ENCODE results near the gene MYADML2. TPM values are rescaled to one million over a fixed set of nuclear protein-coding genes. Genes with fewer than 3 reads are reported as not detected.

Gene MYADML2
- total RNA-seq, 3 donors from 2014 or later: 0.13 TPM; not detected in 2

- no peak for ATAC-seq
- intact Hi-C loops (cut with DNase I, micrococcal nuclease): no loop called here
Observed at GRCh38 chr17:81898029-81898866, 48.8 kb downstream of the MYADML2 start.

GRCh38 chr17:81895400-81895799, 51.6 kb downstream of the MYADML2 start:
- intact Hi-C loops (cut with DNase I, micrococcal nuclease): no loop called here
- Histone ChIP-seq H3K4me3 (no peak overlapping the region), H3K9me3 (no peaks in the 10 kb centered on the region), H3K4me1 (ENCODE audit: low read depth) (peaks cover 8% of the 10 kb centered on the region), H3K36me3 (ENCODE audit: low read depth) (peaks cover 2% of the 10 kb centered on the region)
- TF ChIP-seq, protein P1, sequence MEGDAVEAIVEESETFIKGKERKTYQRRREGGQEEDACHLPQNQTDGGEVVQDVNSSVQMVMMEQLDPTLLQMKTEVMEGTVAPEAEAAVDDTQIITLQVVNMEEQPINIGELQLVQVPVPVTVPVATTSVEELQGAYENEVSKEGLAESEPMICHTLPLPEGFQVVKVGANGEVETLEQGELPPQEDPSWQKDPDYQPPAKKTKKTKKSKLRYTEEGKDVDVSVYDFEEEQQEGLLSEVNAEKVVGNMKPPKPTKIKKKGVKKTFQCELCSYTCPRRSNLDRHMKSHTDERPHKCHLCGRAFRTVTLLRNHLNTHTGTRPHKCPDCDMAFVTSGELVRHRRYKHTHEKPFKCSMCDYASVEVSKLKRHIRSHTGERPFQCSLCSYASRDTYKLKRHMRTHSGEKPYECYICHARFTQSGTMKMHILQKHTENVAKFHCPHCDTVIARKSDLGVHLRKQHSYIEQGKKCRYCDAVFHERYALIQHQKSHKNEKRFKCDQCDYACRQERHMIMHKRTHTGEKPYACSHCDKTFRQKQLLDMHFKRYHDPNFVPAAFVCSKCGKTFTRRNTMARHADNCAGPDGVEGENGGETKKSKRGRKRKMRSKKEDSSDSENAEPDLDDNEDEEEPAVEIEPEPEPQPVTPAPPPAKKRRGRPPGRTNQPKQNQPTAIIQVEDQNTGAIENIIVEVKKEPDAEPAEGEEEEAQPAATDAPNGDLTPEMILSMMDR (IDR thresholded peaks at IDR 0.05): no peak
- DNase-seq (no peak), ATAC-seq (no peak)

More at GRCh38 chr17:81898029-81898866, 48.8 kb downstream of the MYADML2 start:
- peaks cover 10% of the 10 kb centered on the region for H3K4me1 ChIP-seq (ENCODE audit: low read depth)
- DNase-seq: no peak
- H3K9me3 ChIP-seq: no peaks in the 10 kb centered on the region
- peaks cover 2% of the 10 kb centered on the region for H3K36me3 ChIP-seq (ENCODE audit: low read depth)
- H3K4me3 ChIP-seq: no peak overlapping the region
- TF ChIP-seq, protein P1 (IDR thresholded peaks at IDR 0.05): no peak

- Histone ChIP-seq H3K4me1 (ENCODE audit: low read depth) (peaks cover 19% of the 10 kb centered on the region), H3K36me3 (ENCODE audit: low read depth) (peaks cover 16% of the 10 kb centered on the region), H3K4me3 (peak overlapping the region; percentile 91), H3K9me3 (no peaks in the 10 kb centered on the region)
- ATAC-seq (no peak), DNase-seq (no peak)
- intact Hi-C loops (cut with DNase I, micrococcal nuclease): no loop called here
- TF ChIP-seq, protein P1 (IDR thresholded peaks at IDR 0.05): no peak
Observed at GRCh38 chr17:81891303-81891552, 55.8 kb downstream of the MYADML2 start.

DNA sequence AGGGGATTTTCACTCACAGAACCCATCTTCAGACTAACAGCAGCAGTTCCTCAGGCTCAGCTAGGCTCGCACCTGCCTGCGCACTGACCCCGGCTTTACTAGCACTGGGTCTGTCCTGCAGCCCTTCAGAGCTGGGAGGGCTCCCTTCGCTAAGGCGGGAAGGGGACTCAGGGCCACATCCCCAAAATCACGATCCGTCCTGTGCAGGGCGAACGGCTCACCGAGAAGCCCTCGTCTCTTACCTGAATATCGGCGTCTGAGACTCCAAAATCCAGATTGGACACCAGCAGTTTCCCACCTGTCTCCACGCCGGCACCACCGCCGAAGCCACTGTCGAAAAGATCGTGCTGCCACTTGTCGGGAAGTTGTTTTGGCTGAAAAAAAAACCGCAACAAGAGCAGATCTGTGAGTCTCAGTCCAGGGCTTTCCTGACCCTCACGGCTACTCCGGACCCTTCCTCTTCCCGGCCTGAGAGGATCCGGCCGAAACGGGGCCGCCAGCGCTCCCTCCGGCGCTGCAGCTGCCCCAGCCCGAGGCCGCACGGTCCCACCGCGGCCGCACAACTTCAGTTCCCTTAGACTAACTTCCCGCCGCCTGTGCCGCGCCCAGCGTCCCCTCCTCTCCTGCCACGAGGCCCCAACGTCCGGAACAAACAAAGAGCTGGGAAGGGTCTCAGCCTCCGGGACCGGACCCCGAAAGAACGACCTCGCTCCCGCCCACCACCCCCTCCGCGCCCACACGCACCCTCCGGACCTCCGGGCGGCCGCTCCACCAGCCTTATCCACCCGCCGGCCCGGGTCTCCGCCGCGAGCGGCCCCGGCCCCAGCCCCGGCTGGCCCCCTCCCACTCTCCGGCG, 56.4 kb downstream of the MYADML2 start:
- intact Hi-C loops (cut with DNase I, micrococcal nuclease): no loop called here
- DNase-seq: peak in 1 of 3 donors; percentile 64

More for the DNA sequence above, 56.4 kb downstream of the MYADML2 start:
- no peak for ATAC-seq
- Histone ChIP-seq H3K4me1 (ENCODE audit: low read depth) (peaks cover 19% of the 10 kb centered on the region), H3K4me3 (peak overlapping the region; percentile 91), H3K9me3 (no peaks in the 10 kb centered on the region), H3K36me3 (ENCODE audit: low read depth) (peaks cover 16% of the 10 kb centered on the region)
- TF ChIP-seq, protein P1 (IDR thresholded peaks at IDR 0.05): no peak

Other genes starting within 250 kb of the MYADML2 start
- gene MRPL12, start 243.9 kb downstream of the MYADML2 start, total RNA-seq: 100 to 1,000 TPM in 2 of 3 donors, 10 to 100 TPM in 1; 69.0 to 109 (median 108) TPM
- gene SLC25A10, start 234.9 kb downstream of the MYADML2 start, total RNA-seq: 10 to 100 TPM; 22.9 to 61.6 (median 57.6) TPM
- under 1 TPM; 0.22 to 0.98 (median 0.43) TPM for gene GCGR, start 143.1 kb downstream of the MYADML2 start, total RNA-seq
- 10 to 100 TPM; 21.2 to 80.2 (median 38.7) TPM for gene MCRIP1, start 113.9 kb downstream of the MYADML2 start, total RNA-seq
- gene PPP1R27, start 112.2 kb downstream of the MYADML2 start, total RNA-seq: under 1 TPM in 2 of 3 donors, not detected in 1; 0.52 to 0.84 TPM
- 100 to 1,000 TPM; 354 to 727 (median 491) TPM for gene P4HB, start 86.7 kb downstream of the MYADML2 start, total RNA-seq
- gene ARHGDIA, start 75.9 kb downstream of the MYADML2 start, total RNA-seq: 100 to 1,000 TPM; 326 to 473 (median 442) TPM
- 10 to 100 TPM; 38.1 to 88.7 (median 43.3) TPM for gene ALYREF, start 55.6 kb downstream of the MYADML2 start, total RNA-seq
- gene ANAPC11, start 55.5 kb downstream of the MYADML2 start, total RNA-seq: 10 to 100 TPM; 78.2 to 97.1 (median 81.3) TPM
- gene NPB, start 45.0 kb downstream of the MYADML2 start, total RNA-seq: under 1 TPM; 0.12 to 0.51 (median 0.26) TPM
- gene PCYT2, start 35.8 kb downstream of the MYADML2 start, total RNA-seq: 10 to 100 TPM; 36.0 to 59.4 (median 58.3) TPM
- 10 to 100 TPM; 50.1 to 83.5 (median 73.7) TPM for gene SIRT7, start 29.1 kb downstream of the MYADML2 start, total RNA-seq
- gene MAFG, start 19.5 kb downstream of the MYADML2 start, total RNA-seq: 10 to 100 TPM; 17.4 to 34.0 (median 21.1) TPM
- 10 to 100 TPM; 14.7 to 35.0 (median 28.2) TPM for gene PYCR1, start 9.9 kb downstream of the MYADML2 start, total RNA-seq
- gene NOTUM, start 14.0 kb upstream of the MYADML2 start, total RNA-seq: under 1 TPM in 1 of 3 donors, not detected in 2; 0.13 TPM
- 10 to 100 TPM; 33.1 to 35.2 (median 34.5) TPM for gene ASPSCR1, start 30.4 kb upstream of the MYADML2 start, total RNA-seq
- 100 to 1,000 TPM in 1 of 3 donors, 10 to 100 TPM in 2; 76.3 to 114 (median 81.3) TPM for gene CENPX, start 75.6 kb upstream of the MYADML2 start, total RNA-seq
- gene LRRC45, start 76.1 kb upstream of the MYADML2 start, total RNA-seq: 10 to 100 TPM; 18.9 to 20.0 (median 19.8) TPM
- 1 to 10 TPM; 3.4 to 6.2 (median 4.2) TPM for gene RAC3, start 84.4 kb upstream of the MYADML2 start, total RNA-seq
- gene DCXR, start 90.5 kb upstream of the MYADML2 start, total RNA-seq: 100 to 1,000 TPM in 2 of 3 donors, 10 to 100 TPM in 1; 84.9 to 151 (median 124) TPM
- gene RFNG, start 104.6 kb upstream of the MYADML2 start, total RNA-seq: 10 to 100 TPM; 30.7 to 37.9 (median 30.9) TPM
- 10 to 100 TPM; 73.6 to 81.6 (median 80.4) TPM for gene GPS1, start 104.7 kb upstream of the MYADML2 start, total RNA-seq
- 100 to 1,000 TPM in 2 of 3 donors, 10 to 100 TPM in 1; 99.8 to 143 (median 138) TPM for gene DUS1L, start 118.6 kb upstream of the MYADML2 start, total RNA-seq
- gene FASN, start 151.0 kb upstream of the MYADML2 start, total RNA-seq: 100 to 1,000 TPM in 2 of 3 donors, 10 to 100 TPM in 1; 87.2 to 115 (median 102) TPM

All from mucosa of descending colon (tissue), 3 donors.